GM19351 (cell line): ENCODE measurements around the gene PTGDS.

ENCODE experiments used
- ATAC-seq: cut with Tn5 transposase; IDR thresholded peaks from one replicate; pipeline ENCODE4 v1.9.1; 2021; ENCODE audit warnings: mild to moderate bottlenecking, moderate library complexity; ENCODE audit not compliant: unreplicated experiment

The PTGDS gene

DNA sequence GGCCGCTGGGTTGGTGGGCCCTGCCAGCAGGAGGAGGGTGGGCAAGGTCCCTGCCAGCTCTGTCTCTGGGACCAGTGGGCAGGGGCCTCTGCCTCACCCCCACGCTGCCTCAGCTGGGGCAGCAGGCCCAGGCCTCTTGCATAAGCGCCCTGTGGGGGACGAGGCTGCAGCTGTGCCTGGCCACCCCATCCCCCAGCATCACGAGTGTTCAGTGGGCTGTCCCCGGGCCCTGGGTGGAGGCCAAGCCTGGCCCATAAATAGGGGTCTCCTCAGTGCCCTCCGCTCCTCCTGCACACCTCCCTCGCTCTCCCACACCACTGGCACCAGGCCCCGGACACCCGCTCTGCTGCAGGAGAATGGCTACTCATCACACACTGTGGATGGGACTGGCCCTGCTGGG is at the start of gene PTGDS:
Gene PTGDS (plus strand): TSS at position 282 of the 400 bp plus-strand sequence. CDS start 75 bp downstream, at position 357.
- no peak for ATAC-seq

DNA sequence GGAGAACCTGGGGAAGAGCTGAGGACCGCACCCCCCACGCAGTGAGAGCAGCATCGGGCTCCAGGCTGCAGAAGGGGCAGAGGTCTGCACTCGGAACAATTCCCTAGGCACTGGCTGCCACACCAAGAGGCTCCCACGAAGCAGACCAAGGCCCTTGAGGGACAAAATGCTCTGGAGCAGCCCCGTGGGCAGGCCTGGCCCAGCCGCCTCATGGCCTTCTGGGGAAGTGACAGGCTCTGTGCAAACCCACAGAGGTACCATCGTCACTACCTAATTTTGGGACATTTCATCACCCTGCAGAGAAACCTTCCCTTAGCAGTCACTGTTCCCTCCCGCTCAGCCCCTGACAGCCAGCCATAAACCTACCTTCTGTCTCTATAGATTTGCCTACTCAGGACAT is 48.7 kb upstream of the PTGDS start:
- ATAC-seq: no peak

DNA sequence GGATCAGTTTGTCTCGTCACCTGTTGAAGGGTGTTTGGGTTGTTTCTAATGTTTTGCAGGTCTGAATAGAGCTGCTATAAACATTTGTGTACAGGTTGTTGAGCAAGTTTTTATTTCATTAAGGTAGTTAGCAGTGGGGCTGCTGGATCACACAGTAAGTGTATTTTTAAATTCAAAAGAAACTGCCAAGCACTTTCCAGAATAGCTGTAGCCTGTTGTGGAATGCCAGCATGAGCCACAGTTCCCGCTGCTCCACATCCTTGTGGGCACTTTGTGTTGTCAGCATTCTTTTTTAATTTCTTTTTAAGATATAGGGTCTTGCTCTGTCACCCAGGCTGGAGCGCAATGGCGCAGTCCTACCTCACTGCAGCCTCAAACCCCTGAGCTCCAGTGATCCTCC is 47.3 kb upstream of the PTGDS start:
- no peak for ATAC-seq

DNA sequence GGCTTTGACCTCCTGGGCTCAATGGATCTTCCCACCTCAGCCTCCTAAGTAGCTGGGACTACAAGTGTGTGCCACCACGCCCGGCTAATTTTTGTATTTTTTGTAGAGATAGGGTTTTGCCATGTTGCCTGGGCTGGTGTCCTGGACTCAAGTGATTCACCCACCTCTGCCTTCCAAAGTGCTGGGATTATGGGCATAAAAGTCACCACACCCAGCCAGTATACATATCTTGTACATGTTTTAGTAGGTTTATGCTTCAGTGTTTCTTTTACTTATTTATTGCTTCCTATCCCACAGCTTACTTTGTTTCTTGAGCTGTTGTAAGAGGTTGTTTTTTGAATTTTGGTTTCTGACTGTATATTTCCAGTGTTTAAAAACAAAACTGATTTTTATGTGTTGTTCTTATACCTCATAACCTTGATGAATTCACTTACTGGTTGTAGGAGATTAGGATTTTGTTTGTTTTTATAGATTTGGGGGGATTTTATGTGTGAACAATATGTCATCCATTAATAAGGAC is 45.6 kb upstream of the PTGDS start:
- no peak for ATAC-seq

DNA sequence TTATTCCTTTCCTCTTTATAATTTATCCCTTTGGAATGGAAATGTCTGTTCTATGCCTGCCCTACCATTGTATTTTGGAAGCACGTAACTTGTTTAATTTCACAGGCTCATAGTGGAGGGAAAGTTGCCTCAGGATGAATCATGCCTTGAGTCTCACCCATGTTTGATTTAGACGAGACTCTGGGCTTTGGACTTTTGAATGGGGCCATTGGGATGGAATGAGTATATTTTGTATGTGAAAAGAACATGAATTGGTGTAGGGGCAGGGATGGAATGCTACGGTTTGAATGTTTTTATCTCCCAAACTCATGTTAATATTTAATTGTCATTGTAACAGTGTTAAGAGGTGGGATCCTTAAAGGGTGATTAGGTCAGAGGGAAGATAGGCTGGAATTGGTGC is 43.0 kb upstream of the PTGDS start:
- no peak for ATAC-seq

DNA sequence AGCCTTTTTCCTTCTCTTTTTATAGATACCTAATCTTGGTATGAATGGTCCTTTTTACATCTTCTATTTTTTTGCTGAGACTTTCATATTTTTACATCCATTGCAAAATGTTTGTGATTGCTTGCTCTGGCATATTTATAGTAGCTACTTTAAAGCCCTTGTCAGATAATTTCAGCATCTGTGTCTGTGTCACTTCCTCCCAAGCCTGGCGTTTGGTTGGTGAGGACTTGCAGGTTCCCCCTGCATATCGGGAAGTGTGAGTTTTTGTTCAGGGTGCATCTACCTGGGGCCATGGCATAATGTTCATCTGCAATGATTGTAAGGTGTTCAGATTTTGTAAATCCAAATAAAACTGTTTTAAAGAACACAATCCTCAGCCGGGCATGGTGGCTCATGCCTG is 41.7 kb upstream of the PTGDS start:
- no peak for ATAC-seq

DNA sequence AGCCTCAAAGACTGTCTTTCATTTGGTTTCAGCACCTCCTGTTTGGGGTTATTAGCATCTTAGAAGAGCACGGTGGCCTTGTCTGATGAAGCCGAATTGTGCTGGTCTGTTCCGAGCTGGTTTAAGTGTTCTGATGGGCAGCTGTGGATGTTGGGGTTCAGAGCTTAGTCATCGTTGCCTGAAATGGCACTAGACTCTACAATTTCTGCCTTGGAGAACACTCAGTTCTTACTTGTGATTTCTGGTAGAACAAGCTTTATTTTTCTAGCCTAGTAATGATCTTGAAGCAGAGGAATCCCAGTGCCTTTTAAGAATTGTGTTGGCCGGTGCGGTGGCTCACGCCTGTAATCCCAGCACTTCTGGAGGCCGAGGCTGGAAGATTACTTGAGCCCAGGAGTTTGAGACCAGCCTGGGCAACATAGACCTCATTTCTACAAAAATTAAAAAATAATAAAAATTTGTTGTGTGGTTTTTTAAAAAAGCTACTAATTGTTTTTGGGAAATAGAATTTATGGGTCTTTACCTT is 40.6 kb upstream of the PTGDS start:
- no peak for ATAC-seq

DNA sequence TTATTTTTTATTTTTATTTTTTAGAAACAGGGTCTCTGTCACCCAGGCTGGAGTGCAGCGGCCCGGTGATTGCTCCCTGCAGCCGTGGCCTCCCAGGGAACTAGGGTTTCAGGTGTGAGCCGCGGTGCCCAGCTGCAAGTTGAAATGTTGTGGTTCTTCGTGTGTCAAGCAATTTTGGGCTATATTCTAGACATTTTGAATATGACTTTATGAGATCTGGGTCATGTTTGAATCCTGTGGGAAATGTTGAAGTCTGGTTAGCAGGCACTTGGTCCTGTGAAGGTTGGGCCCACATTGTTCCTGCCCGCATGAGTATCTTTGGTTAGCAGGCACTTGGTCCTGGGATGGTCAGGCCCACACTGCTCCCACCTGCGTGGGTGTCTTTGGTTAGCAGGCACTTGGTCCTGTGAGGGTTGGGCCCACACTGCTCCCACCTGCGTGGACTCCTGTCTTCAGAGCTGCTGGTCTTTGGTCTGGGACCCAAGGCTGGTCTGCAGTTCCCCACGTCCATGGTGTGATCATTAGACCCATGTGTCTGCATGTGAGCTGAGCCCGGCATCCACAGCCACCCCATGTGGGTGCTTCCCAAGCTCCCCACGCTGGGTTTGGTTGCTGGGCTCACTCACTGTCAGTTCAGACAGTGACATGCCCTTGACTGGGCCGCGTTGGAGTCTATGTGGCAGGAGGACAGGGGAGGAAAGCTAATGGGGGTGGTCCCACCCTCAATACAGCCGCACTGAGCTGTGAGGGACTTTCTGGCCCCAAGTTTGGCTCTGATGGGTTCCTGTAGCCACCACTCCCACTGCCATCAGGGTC is 39.9 kb upstream of the PTGDS start:
- no peak for ATAC-seq

DNA sequence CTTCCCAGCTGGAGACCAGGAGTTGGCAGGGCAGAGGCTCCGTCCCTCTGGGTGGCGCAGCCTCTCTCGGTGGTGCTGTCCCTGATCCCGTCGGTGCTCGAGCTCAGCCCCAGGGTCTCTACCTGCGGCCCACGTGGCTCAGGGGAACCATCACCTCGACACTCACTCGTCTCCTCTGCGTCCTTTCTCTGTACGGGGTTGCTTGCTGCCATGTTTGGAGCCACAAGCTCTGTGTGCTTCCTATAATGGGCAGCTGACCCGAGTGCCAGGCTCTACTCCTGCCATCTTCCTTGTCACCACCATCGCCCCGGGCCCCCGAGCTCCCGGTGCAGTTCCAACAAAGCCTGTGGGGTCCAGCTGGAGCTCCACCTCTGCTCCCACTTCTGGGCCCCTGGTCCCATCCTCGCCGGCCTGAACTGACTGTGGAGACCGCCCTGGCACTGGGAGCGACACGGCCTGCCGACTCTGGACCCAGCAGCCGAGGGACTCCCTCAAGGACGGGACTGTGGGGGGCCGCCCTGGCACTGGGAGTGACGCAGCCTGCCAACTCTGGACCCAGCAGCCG is 37.8 kb upstream of the PTGDS start:
- no peak for ATAC-seq

DNA sequence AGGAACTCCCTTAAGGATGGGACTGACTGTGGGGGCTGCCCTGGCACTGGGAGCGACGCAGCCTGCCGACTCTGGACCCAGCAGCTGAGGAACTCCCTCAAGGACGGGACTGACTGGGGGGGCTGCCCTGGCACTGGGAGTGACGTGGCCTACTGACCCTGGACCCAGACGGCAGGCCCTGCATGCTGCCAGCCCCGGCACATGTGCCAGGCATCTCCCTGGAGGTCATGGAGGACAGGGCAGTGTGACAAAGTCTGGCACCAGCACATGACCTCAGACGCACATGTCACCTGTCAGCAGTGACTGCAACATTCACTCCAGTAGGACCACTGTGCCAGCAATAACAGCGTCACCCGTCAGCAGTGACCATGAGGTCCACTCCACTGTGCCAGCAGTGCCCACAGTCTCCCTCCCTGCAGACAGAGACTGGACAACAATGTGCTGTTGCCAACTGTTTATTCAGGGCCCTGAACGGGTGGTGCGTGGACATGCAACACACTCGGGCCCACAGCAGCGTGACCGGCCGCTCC is 37.2 kb upstream of the PTGDS start:
- no peak for ATAC-seq

DNA sequence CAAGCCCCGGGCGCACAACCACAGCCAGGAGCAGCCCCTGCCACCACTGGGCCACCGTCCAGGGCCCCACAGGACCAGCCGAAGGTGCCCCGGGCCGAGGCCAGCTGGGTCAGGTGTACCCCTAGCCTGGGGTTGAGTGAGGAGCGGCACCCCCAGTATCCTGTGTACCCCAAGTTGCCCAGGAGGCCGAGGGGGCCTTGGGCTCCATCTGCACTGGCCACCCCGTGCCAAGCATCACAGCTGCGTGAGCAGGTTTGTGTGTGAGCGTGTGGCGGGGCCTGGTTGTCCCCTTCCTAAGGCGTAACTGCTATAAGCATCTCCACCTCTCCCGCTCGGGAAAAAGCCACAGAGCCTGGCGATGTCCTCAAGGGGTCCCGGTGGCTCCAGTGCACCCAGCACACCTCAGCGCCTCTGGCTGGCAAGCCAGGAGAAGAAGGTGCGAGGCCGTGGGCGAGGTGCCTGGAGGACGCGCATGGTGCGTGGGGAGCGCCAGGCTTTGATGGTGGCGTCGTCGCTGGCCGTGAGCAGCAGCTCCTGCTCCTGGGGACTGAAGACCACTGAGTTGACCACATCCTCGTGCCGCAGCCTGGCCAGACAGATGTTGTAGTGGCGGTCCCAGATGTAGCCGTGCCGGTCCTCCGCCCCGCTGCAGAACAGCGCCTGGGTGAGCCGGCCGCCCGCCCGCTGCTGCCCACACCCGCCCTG is 36.6 kb upstream of the PTGDS start:
- ATAC-seq: no peak

DNA sequence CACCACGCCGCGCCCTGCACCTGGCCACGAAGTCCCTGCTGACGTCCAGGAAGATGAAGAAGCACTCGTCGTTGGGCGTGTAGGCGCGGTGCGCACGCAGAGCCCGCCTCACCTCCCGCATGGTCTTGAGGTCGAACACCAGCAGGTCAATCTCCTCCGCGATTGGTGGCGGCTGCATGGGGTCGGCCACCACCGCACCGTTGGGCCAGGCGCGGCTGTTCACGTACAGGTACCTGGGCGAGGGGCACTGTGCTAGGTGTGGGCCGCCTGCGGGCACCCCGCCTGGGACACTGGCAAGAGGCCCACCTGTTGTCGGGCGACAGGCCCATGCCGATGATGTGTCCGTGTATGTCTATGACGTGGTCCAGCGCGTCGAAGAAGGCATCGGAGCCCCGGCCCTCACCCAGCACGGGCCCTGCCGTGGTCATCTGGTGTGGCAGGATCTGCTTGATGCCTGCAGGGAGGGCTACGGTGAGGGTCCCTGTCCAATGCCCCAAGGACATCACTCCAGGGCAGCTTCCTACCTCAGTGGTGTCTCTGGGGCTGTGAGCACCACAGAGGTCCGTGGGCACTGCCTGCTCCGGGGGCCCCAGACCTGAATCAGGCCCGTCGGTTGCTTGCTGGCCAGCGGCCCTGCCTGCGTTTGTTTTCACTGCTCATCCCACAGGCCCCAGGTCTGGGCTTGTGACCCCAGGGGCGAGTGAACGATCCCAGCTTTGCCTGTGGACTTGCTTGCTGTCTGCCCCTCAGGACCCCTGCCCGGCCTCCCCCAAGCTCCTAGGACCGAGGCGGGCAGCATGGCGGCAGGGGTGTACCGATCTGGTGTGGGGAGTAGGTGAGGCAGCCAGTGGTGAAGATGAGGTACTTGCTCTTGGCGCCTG is 35.8 kb upstream of the PTGDS start:
- no peak for ATAC-seq

DNA sequence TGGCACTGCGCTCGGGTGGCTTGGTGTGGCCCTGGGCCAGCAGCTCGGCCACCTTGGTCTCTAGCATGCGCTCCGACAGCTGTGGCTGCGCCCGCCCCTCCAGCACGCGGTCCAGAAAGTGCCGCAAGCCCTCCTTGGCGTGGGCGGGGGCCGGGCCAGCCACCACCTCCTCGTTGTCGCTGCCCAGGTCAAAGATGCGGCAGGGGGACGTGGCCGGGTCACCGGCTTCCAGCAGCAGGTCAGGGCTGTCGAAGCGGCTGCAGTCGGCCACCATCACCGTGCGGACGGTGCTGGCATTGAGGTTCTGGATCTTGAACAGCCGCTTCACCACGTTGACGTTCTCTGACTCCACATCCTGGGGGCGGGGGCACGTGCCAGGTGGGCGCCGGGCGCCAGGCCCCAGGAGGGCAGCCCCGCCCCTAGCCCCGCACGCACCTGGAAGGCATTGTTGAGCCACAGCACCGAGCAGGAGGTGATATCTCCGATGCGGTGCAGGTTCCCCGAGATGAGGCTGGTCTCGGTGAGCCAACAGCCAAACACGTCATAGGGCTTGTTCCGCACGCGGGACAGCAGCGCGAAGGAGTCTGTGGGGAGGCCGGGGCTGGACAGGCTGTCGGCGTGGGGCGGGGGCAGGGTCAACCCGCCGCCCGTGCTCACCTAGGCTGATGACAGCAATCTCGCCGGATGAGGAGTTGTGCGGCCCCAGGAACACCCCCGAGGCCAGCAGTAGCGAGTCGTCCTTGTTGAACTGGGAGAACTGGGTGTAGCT is 35.0 kb upstream of the PTGDS start:
- ATAC-seq: no peak

DNA sequence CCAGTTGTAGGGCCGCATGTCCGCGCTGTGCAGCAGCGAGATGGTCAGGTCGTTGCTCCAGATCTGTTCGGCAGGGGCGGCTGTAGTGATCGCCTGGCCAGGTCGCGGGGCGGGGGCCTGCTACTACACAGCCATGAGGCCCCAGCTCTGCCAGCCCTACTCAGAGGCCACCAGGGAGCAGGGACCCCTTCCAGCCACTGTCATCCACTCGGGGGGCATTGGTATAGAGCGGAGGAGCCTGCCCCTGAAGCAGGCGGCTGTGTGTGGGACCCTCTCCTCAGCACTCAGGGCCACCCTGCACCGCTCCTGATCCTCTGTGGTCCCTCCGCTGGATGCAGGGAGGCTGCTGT is 34.4 kb upstream of the PTGDS start:
- no peak for ATAC-seq

DNA sequence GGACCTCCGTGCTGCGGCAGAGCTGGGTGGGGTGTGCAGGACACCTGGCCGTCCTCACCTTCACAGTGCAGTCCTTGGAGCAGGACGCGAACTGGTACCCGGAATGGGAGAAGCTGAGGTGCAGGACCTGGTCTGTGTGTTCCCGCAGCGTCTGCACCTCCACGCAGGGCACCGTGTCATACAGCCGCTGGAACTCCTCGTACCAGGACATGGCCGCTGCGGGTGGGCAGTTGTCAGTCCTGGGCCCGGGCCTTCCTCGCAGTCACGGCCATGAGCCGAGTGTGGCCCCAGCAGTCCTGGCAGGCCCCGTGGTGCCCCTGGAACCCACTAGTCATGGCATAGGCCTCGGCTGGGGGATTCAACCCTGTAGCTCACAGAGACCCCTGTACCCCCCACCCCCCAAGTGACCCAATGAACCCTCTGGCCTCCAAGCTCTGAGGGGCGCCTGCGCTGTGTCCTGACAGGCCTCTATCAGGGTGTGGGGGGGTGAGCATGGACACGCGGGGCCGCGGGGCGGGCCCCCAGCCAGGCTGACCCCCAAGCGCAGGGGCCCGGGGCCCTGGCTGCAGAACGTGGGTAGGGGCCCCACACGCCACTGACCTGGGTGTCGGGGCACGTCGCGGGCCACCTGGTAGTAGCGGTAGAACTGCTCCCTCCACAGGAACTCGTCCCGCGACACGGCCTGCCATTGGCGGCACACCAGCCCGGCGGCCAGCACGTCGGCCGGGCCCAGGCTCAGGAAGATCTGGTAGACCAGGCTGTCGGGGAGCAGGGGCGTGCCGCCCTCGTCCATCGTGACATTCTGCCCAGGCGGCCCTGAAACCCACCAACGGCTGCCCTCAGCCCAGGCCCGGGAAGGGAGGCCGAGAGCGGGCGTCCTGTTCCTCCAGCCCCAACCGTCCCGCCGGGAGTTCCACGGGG is 33.8 kb upstream of the PTGDS start:
- ATAC-seq: peak; percentile 13

DNA sequence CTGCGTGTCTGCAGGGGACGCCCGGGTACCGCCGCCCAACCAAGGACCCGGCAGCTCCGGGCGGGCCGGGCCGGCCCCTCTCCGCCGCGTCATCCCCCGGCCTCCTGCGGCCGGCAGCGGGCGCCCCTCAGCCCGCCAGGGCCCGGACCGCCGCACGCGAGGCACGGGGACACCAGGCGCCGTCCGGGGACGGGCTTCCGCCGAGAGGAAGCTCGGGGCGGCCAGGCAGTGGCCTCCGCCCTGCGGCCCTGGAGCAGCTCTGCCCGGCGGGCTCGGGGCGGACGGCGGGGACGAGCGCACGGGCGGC is 33.1 kb upstream of the PTGDS start:
- peak; percentile 43 for ATAC-seq

DNA sequence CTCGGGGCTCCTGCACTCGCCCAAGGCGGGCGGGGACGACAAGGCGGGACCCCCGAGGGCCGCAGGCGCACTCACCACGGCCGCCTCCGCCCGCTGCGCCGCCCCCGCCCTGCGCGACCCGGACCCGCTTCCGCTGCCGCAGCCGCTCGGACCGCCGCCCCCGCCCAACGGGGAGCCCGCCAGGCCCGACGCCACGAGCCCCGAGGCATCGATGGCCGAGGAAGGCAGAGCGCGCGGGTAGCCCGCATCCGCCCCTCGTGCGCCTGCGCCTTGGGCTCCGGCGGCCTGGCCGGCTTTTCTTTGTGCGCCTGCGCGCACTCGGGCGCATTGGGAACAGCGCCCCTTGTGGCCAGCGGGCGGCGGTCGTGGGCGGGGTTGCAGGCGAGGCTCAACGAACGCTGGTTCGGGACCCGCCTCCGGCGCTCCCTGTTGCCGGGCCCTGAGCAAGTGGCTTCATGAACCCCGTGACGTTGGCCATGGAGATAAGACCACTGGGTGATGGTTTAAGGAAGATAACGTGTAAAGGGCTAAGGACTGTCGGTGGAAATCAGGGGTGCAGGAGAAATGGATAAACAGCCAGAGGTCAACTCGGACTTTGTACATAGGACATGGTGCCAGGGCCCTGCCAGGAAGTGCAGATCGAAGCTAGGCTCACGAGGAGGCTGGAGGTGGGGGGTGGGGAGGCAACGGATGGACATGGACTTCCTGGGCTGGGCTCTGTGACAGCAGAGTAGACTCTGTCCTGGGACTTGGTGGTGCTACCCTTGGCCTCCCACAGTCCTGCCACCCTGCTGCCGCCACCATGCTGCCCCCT is 32.6 kb upstream of the PTGDS start, which contains the start of the genes C8G and FBXW5:
Gene C8G (plus strand): TSS at position 725 of the 814 bp plus-strand sequence. CDS start 78 bp downstream, at position 803.
Gene FBXW5 (minus strand): TSS at position 220 of the 814 bp plus-strand sequence. CDS start 655 bp downstream, outside the sequence.
- peak; percentile 75 for ATAC-seq
